Peyer's patch (tissue), 4 donors: ENCODE measurements around the gene NAB1.

Experiments used
- POLR2A ChIP-seq, 2 donors: fragments of 450-650 bp; IDR thresholded peaks; one replicate each; pipeline ENCODE4 v1.5.1; 2017; ENCODE audit warnings: antibody characterized with exemption in 2 of 2, mild to moderate bottlenecking in 2 of 2, moderate library complexity in 2 of 2
- TF ChIP-seq, protein P1 (sequence below), 6 experiments: fragments of 450-650 bp in 4 of 6; fragments of 200-600 bp in 2 of 6; sonication (generic) in 1 of 6; IDR thresholded peaks; one replicate each; pipeline ENCODE4 v1.5.1; 2017 to 2019; ENCODE audit warnings: antibody characterized with exemption in 6 of 6, mild to moderate bottlenecking in 3 of 6, moderate library complexity in 1 of 6

DNA sequence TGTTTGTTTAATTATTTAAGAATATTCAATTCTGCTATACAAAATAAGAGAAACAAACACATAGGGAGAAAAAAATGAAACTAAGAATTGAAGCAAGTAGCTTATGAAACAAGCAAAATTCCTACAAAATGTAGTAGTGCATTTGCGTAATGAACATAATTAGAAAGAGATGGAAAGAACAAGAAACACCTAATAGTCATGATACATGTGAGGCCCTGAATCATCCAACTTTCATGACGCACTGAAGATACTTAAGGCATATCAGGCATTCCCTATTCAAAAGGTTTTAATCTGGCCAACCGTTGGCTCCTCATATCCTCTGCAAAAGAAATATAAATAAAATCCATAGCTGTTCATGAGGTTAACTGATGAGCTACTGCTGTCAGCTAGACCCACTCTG lies 14.5 kb upstream of the NAB1 start:
- TF ChIP-seq, protein P1, sequence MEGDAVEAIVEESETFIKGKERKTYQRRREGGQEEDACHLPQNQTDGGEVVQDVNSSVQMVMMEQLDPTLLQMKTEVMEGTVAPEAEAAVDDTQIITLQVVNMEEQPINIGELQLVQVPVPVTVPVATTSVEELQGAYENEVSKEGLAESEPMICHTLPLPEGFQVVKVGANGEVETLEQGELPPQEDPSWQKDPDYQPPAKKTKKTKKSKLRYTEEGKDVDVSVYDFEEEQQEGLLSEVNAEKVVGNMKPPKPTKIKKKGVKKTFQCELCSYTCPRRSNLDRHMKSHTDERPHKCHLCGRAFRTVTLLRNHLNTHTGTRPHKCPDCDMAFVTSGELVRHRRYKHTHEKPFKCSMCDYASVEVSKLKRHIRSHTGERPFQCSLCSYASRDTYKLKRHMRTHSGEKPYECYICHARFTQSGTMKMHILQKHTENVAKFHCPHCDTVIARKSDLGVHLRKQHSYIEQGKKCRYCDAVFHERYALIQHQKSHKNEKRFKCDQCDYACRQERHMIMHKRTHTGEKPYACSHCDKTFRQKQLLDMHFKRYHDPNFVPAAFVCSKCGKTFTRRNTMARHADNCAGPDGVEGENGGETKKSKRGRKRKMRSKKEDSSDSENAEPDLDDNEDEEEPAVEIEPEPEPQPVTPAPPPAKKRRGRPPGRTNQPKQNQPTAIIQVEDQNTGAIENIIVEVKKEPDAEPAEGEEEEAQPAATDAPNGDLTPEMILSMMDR (IDR thresholded peaks at IDR 0.05): no peak
- no peak for TF ChIP-seq POLR2A (IDR thresholded peaks at IDR 0.05)
